HFFc6 (cell line): ENCODE measurements around the gene BLVRB. TPM values are rescaled to one million over a fixed set of nuclear protein-coding genes. Genes with fewer than 3 reads are reported as not detected.

Experiments used
- DNase-seq: peaks from one replicate; pipeline ENCODE4 v3.0.0-alpha.2; 2018
- H3K27ac Mint-ChIP-seq: 2 replicates; pipeline ENCODE4 v1.8.0; 2020; ENCODE audit warnings: mild to moderate bottlenecking, mixed read lengths
- H3K27me3 Mint-ChIP-seq: 2 replicates; pipeline ENCODE4 v1.8.0; 2021; ENCODE audit warnings: mild to moderate bottlenecking, moderate library complexity, mixed read lengths; ENCODE audit not compliant: insufficient read depth
- H3K36me3 Mint-ChIP-seq: 2 replicates; pipeline ENCODE4 v1.8.0; 2021; ENCODE audit warnings: low read depth, mixed read lengths
- H3K4me1 Mint-ChIP-seq: 2 replicates; pipeline ENCODE4 v1.8.0; 2020; ENCODE audit warnings: low read depth, mixed read lengths
- H3K4me3 Mint-ChIP-seq: 2 replicates; pipeline ENCODE4 v1.8.0; 2020; ENCODE audit warnings: mild to moderate bottlenecking, moderate library complexity, mixed read lengths
- H3K9me3 Mint-ChIP-seq: 2 replicates; pipeline ENCODE4 v1.8.0; 2020; ENCODE audit warnings: mild to moderate bottlenecking, mixed read lengths
- CTCF ChIP-seq: fragments of 200-600 bp; sonication (generic); IDR thresholded peaks from 2 replicates; pipeline ENCODE4 v1.5.0; 2021; ENCODE audit warnings: antibody characterized with exemption, mild to moderate bottlenecking
- total RNA-seq, 6 experiments: library from RNA; stranded (reverse); fragmentation: NEBNext Ultra II Directional; extraction: Animal tissue kit (Norgen Biotek cat#: 25700); gene quantifications; 2 replicates in 1 of 6; 3 replicates in 5 of 6; pipeline ENCODE4 v1.2.3, GENCODE V29; 2021

Gene BLVRB
- total RNA-seq, 6 experiments from 2014 or later: 35.3 to 55.7 (median 52.5) TPM

- Mint-ChIP-seq H3K9me3 (no peaks in the 10 kb centered on the region), H3K27me3 (peaks cover 45% of the 10 kb centered on the region), H3K4me3 (no peak overlapping the region), H3K27ac (no peak overlapping the region), H3K4me1 (no peaks in the 10 kb centered on the region), H3K36me3 (no peaks in the 10 kb centered on the region)
- TF ChIP-seq CTCF: no peak
- DNase-seq: no peak
Measured at GRCh38 chr19:40511487-40511886, 45.9 kb upstream of the BLVRB start.

- Mint-ChIP-seq H3K9me3 (no peaks in the 10 kb centered on the region), H3K36me3 (no peaks in the 10 kb centered on the region), H3K27me3 (peaks cover 52% of the 10 kb centered on the region), H3K27ac (no peak overlapping the region), H3K4me3 (no peak overlapping the region), H3K4me1 (no peaks in the 10 kb centered on the region)
- TF ChIP-seq CTCF: no peak
- peak; percentile 19 for DNase-seq
Measured at GRCh38 chr19:40510526-40511115, 45.1 kb upstream of the BLVRB start.

- H3K27me3 Mint-ChIP-seq: peaks cover 47% of the 10 kb centered on the region
- H3K4me3 Mint-ChIP-seq: no peak overlapping the region
- no peaks in the 10 kb centered on the region for H3K9me3 Mint-ChIP-seq
- no peak for DNase-seq
- H3K27ac Mint-ChIP-seq: no peak overlapping the region
- no peak for TF ChIP-seq CTCF
- no peaks in the 10 kb centered on the region for H3K4me1 Mint-ChIP-seq
- no peaks in the 10 kb centered on the region for H3K36me3 Mint-ChIP-seq
Measured at GRCh38 chr19:40508739-40509260, 43.3 kb upstream of the BLVRB start.

- TF ChIP-seq CTCF: no peak
- Mint-ChIP-seq H3K36me3 (no peaks in the 10 kb centered on the region), H3K27me3 (peaks cover 46% of the 10 kb centered on the region), H3K4me3 (no peak overlapping the region), H3K27ac (no peak overlapping the region), H3K4me1 (no peaks in the 10 kb centered on the region), H3K9me3 (no peaks in the 10 kb centered on the region)
- no peak for DNase-seq
Measured at GRCh38 chr19:40507892-40508291, 42.3 kb upstream of the BLVRB start.

GRCh38 chr19:40506099-40506498 is 40.6 kb upstream of the BLVRB start:
- H3K27ac Mint-ChIP-seq: no peak overlapping the region
- H3K9me3 Mint-ChIP-seq: no peaks in the 10 kb centered on the region
- peaks cover 42% of the 10 kb centered on the region for H3K27me3 Mint-ChIP-seq
- H3K4me1 Mint-ChIP-seq: no peaks in the 10 kb centered on the region
- DNase-seq: no peak
- H3K36me3 Mint-ChIP-seq: no peaks in the 10 kb centered on the region
- no peak overlapping the region for H3K4me3 Mint-ChIP-seq
- no peak for TF ChIP-seq CTCF

- Mint-ChIP-seq H3K4me3 (no peak overlapping the region), H3K27me3 (peaks cover 39% of the 10 kb centered on the region), H3K4me1 (no peaks in the 10 kb centered on the region)
Measured at GRCh38 chr19:40503320-40503695, 37.8 kb upstream of the BLVRB start.

More at GRCh38 chr19:40503320-40503695, 37.8 kb upstream of the BLVRB start:
- no peak overlapping the region for H3K27ac Mint-ChIP-seq
- no peak for TF ChIP-seq CTCF
- H3K9me3 Mint-ChIP-seq: no peaks in the 10 kb centered on the region
- no peak for DNase-seq
- H3K36me3 Mint-ChIP-seq: no peaks in the 10 kb centered on the region
